Hematopoietic multipotent progenitor cell (in vitro differentiated cells): ENCODE data around the gene VKORC1. TPM values are rescaled to one million over a fixed set of nuclear protein-coding genes. Genes with fewer than 3 reads are reported as not detected.
"Not testable (repeated sequence)": the region's sequence is repeated elsewhere in the genome, so short reads cannot be mapped to it uniquely, and the experiment has no call there.

ENCODE experiments used
- DNase-seq, 3 donors: peaks; one replicate each; pipeline ENCODE4 v3.0.0-alpha.2; 2011 to 2015; ENCODE audit warnings: low read depth in 2 of 3, low spot score in 2 of 3
- total RNA-seq: library from RNA; depleted of rRNA; stranded (reverse); fragments of >200 nt; gene quantifications from one replicate; pipeline ENCODE4 v1.2.3, GENCODE V29; 2012

Gene VKORC1
- total RNA-seq, 1 donor, result 116 TPM

- peak; percentile 24 to 54 (median 45) for DNase-seq
Measured at GRCh38 chr16:31108035-31108793, 13.6 kb upstream of the VKORC1 start, which contains the start of gene BCKDK. Gene BCKDK, plus strand, starts transcription at chr16:31108386. Its CDS starts 838 bp downstream, at chr16:31109224.

DNA sequence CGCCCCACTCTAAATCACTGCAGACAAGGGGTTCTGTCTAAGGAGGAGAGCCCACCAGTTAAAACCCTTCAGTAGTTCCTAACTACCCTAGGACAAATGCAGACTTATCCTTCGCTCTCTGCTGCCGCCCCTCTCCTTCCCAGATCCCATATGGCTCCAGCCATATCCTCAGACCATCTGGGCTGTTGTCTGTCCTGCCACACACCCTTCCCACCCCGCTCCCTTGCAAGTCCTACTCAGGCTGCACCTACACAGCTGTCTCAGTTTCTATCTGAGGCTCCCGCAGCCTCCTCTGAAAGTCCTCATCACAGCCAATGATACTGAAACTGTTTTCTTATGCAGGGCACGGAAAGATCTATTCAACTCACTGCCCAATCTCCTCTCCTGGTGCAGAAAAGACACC, 12.9 kb upstream of the VKORC1 start:
- DNase-seq, result no peak

GRCh38 chr16:31106509-31107464, 12.2 kb upstream of the VKORC1 start:
- DNase-seq, result no peak

- DNase-seq, result peak; percentile 54 to 86 (median 86)
Measured at GRCh38 chr16:31105677-31106213, 11.1 kb upstream of the VKORC1 start.

GRCh38 chr16:31100876-31101641, 6.5 kb upstream of the VKORC1 start:
- DNase-seq, result not testable (repeated sequence)

GRCh38 chr16:31099860-31100638, 5.5 kb upstream of the VKORC1 start:
- no peak for DNase-seq

DNA sequence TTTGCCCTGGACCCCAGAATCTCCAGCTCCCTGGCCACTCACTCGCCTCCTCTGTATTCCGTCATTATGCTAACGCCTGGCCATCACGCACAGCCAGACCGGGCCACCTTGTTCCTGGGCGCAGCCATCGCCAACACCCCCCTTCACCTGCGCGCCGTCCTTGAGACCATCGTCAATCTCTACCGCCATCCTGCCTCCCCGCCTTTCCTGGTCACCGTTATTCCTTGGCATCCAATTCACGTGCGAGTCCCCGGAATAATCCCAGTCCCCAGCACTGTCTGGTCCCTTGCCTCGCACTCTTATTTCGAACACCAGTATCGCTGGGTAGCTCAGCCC, 541 bp downstream of the VKORC1 start:
- DNase-seq, result no peak

- peak in 2 of 3 donors; percentile 41 to 48 for DNase-seq
Measured at GRCh38 chr16:31093132-31093703, 1.4 kb downstream of the VKORC1 start.

- no peak for DNase-seq
Measured at GRCh38 chr16:31092330-31092729, 2.3 kb downstream of the VKORC1 start.

DNA sequence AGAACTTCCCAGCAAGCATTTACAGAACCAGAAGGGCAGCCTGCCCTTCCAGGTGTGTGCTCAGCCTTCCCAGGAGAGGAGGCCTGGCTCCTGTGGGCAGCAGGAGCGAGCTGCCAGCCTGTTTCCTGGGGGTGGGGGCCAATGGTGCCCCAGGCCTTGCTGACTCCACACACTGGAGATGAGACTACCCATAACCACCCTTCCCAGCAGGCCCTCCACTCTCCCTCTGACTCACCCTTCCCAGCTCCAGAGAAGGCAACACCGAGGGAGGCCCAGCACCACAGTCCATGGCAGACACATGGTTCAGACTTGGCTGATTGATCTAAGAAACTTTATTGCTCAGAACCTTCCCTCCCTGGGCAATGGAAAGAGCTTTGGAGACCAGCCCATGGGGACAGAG, 4.1 kb downstream of the VKORC1 start:
- no peak for DNase-seq

- DNase-seq, result no peak
Measured at GRCh38 chr16:31089199-31089598, 5.4 kb downstream of the VKORC1 start.

GRCh38 chr16:31088459-31089183, 6.0 kb downstream of the VKORC1 start, which contains the start of gene PRSS53:
Gene PRSS53, minus strand, starts transcription at chr16:31088943. Its CDS starts 134 bp downstream, at chr16:31088809.
- DNase-seq, result no peak

DNA sequence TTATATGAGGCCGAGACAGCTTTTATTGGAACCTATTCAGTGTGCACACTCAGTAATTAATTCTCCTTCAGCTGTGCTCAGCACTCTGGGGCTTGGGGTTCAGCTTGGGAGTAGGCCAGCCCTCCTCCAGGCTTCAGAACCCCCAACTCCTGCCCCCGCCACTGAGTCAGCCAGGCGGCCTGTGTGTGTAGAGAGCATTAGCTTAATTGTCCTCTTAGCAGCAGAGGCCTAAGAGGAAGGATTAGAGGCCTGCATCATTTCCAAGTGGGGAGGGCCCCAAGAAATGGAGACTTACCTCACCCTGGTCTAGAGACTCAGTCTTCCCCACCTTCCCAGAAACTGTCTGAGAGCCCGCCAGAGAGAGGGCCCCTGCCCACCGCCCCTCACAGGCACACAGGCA, 6.6 kb downstream of the VKORC1 start:
- DNase-seq, result no peak

- no peak for DNase-seq
Measured at GRCh38 chr16:31087481-31087880, 7.1 kb downstream of the VKORC1 start.

DNA sequence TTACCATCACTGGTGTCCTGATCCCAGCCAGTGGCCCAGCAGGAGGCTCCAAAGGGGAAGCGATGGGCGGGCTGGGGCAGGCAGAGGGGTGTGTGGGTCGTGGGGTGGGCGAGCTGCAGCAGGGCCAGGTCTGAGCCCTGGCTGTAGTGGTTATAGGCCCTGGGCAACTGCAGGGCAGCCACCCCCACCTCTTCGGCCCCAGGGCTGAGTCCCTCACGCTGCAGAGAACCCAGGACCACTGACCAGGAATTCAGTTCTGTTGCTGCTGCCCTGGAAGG, 8.0 kb downstream of the VKORC1 start:
- DNase-seq, result no peak

DNA sequence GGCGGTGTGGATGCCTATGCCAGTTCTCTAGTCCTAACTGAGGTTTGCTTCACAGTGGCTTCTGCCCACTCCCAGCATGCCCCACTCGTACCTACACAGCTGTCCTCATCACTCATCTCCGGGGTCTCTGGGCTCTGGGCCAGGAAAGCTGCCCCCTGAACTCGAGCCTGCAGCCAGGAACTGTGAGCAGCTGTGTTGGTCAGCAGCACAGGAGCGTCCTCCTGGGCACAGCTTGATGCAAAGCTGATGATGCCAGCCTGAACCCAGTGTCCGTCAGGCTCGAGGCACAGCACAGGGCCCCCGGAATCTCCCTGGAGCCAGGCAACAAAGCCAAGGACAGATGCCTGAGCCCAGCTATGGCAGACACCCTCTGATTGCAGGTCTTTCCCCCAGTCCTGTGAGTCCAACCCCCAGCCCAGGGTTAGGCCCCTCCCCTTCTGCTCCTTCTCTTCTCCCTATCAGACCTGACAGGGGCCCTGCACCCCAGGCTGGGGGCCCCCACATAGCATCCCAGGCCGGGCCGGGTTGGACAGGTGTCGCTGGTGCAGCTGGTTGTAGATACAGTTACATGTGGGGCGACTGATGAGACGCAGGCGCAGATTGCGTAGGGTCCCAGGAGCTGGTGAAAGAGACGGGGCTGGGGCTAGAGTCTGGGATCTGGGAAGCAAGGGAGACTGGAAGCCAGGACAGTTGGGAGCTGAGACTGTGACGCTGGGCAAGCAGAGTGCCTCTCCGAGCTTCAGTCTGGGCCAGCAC, 8.5 kb downstream of the VKORC1 start:
- DNase-seq, result no peak

GRCh38 chr16:31085411-31085810, 9.2 kb downstream of the VKORC1 start:
- no peak for DNase-seq

DNA sequence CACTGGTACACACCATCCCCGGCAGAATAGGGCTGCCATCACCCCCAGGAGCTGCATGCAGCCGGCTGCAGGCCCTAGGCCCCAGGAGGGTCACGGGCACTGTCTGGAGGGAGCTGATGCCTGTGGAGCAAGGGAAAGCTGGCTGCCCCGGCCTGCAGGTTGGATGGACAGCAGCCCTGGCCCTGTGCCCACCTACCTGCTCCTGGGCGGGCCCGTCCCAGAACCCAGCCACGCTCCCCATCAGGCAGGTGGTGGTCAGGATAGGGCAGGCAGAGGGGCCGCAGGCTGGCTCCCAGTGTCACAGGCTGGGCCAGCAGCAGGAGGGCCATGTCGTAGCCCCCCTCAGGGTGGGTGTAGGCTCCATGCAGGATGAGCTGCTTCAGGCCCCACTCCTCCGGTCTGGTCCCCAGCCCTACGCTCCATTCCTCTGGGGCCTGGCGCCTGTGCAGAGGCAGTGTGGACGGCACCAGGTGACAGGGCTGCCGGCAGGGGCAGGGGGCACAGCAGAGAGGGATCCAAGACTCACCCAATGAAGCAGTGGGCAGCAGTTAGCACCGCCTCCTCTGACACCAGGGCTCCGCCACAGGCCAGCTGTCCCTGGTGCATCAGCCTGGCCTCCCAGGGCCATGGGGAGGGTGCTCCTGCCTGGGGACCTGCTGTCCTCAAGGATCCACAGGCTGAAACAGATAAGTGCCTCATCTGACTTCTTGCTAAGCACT, 9.9 kb downstream of the VKORC1 start:
- DNase-seq, result no peak
